ENCODE results near the gene ABHD15.
A peak's percentile ranks its signal among the peaks of the same experiment; 100 is the strongest.
"Not testable (repeated sequence)": the region's sequence is repeated elsewhere in the genome, so short reads cannot be mapped to it uniquely, and the experiment has no call there.

The ABHD15 gene

GRCh38 chr17:29561554-29562517 lies 5.0 kb downstream of the ABHD15 start:
- TF ChIP-seq POU2F2 (IDR thresholded peaks at IDR 0.05; ENCODE audit: low read depth, low read length) (no peak), SPI1 (IDR thresholded peaks at IDR 0.05; ENCODE audit: low read depth, low read length) (peak; percentile 58)
- DNase-seq (ENCODE audit: insufficient read length, low spot score) (no peak), FAIRE-seq (peak; percentile 84)

- TF ChIP-seq POLR2AphosphoS5 (IDR thresholded peaks at IDR 0.05; ENCODE audit: low read depth, low read length) (no peak), SPI1 (IDR thresholded peaks at IDR 0.05; ENCODE audit: low read depth, low read length) (peak; percentile 93), PAX5 (IDR thresholded peaks at IDR 0.05; ENCODE audit: insufficient read depth, low read length, severe bottlenecking) (no peak), TAF1 (IDR thresholded peaks at IDR 0.05; ENCODE audit: low read depth, low read length) (no peak)
- DNase-seq (ENCODE audit: insufficient read length, low spot score) (no peak), FAIRE-seq (peak; percentile 23)
Measured at GRCh38 chr17:29560316-29560715, 6.5 kb downstream of the ABHD15 start.

GRCh38 chr17:29559640-29560039 lies 7.2 kb downstream of the ABHD15 start:
- FAIRE-seq (no peak), DNase-seq (ENCODE audit: insufficient read length, low spot score) (no peak)
- TF ChIP-seq TAF1 (IDR thresholded peaks at IDR 0.05; ENCODE audit: low read depth, low read length) = no peak
- TF ChIP-seq PAX5 (IDR thresholded peaks at IDR 0.05; ENCODE audit: insufficient read depth, low read length, severe bottlenecking) = no peak
- no peak for TF ChIP-seq POU2F2 (IDR thresholded peaks at IDR 0.05; ENCODE audit: low read depth, low read length)
- no peak for TF ChIP-seq SPI1 (IDR thresholded peaks at IDR 0.05; ENCODE audit: low read depth, low read length)
- TF ChIP-seq POLR2AphosphoS5 (IDR thresholded peaks at IDR 0.05; ENCODE audit: low read depth, low read length) = no peak
- TF ChIP-seq POLR2A (IDR thresholded peaks at IDR 0.05; ENCODE audit: low read depth, low read length) = no peak

- not testable (repeated sequence) for FAIRE-seq; DNase-seq (ENCODE audit: insufficient read length, low spot score)
Measured at GRCh38 chr17:29558139-29558538, 8.7 kb downstream of the ABHD15 start.

- FAIRE-seq (no peak), DNase-seq (ENCODE audit: insufficient read length, low spot score) (no peak)
- TF ChIP-seq SPI1 (IDR thresholded peaks at IDR 0.05; ENCODE audit: low read depth, low read length) (peak; percentile 75), POLR2AphosphoS5 (IDR thresholded peaks at IDR 0.05; ENCODE audit: low read depth, low read length) (no peak)
Measured at GRCh38 chr17:29557739-29558116, 9.1 kb downstream of the ABHD15 start.

- TF ChIP-seq POLR2AphosphoS5 (IDR thresholded peaks at IDR 0.05; ENCODE audit: low read depth, low read length) (no peak), POU2F2 (IDR thresholded peaks at IDR 0.05; ENCODE audit: low read depth, low read length) (no peak), PAX5 (IDR thresholded peaks at IDR 0.05; ENCODE audit: insufficient read depth, low read length, severe bottlenecking) (no peak), SPI1 (IDR thresholded peaks at IDR 0.05; ENCODE audit: low read depth, low read length) (no peak), TAF1 (IDR thresholded peaks at IDR 0.05; ENCODE audit: low read depth, low read length) (no peak), POLR2A (IDR thresholded peaks at IDR 0.05; ENCODE audit: low read depth, low read length) (no peak)
- no peak for DNase-seq (ENCODE audit: insufficient read length, low spot score)
- no peak for FAIRE-seq
Measured at GRCh38 chr17:29557085-29557738, 9.6 kb downstream of the ABHD15 start.

- TF ChIP-seq POLR2AphosphoS5 (IDR thresholded peaks at IDR 0.05; ENCODE audit: low read depth, low read length) = no peak
- no peak for TF ChIP-seq SPI1 (IDR thresholded peaks at IDR 0.05; ENCODE audit: low read depth, low read length)
- TF ChIP-seq POLR2A (IDR thresholded peaks at IDR 0.05; ENCODE audit: low read depth, low read length) = no peak
- no peak for TF ChIP-seq TAF1 (IDR thresholded peaks at IDR 0.05; ENCODE audit: low read depth, low read length)
- no peak for TF ChIP-seq POU2F2 (IDR thresholded peaks at IDR 0.05; ENCODE audit: low read depth, low read length)
- TF ChIP-seq PAX5 (IDR thresholded peaks at IDR 0.05; ENCODE audit: insufficient read depth, low read length, severe bottlenecking) = no peak
- DNase-seq (ENCODE audit: insufficient read length, low spot score) = no peak
- FAIRE-seq = no peak
Measured at GRCh38 chr17:29555840-29556239, 11.0 kb downstream of the ABHD15 start.

GRCh38 chr17:29549177-29549923 lies 17.5 kb downstream of the ABHD15 start:
- TF ChIP-seq POLR2A (IDR thresholded peaks at IDR 0.05; ENCODE audit: low read depth, low read length) = no peak
- no peak for TF ChIP-seq PAX5 (IDR thresholded peaks at IDR 0.05; ENCODE audit: insufficient read depth, low read length, severe bottlenecking)
- TF ChIP-seq POLR2AphosphoS5 (IDR thresholded peaks at IDR 0.05; ENCODE audit: low read depth, low read length) = no peak
- TF ChIP-seq POU2F2 (IDR thresholded peaks at IDR 0.05; ENCODE audit: low read depth, low read length) = no peak
- no peak for TF ChIP-seq SPI1 (IDR thresholded peaks at IDR 0.05; ENCODE audit: low read depth, low read length)
- no peak for TF ChIP-seq TAF1 (IDR thresholded peaks at IDR 0.05; ENCODE audit: low read depth, low read length)
- FAIRE-seq (peak; percentile 81), DNase-seq (ENCODE audit: insufficient read length, low spot score) (peak; percentile 37)

- FAIRE-seq = no peak
- DNase-seq (ENCODE audit: insufficient read length, low spot score) = no peak
Measured at GRCh38 chr17:29546830-29547229, 20.0 kb downstream of the ABHD15 start.

More at GRCh38 chr17:29546830-29547229, 20.0 kb downstream of the ABHD15 start:
- TF ChIP-seq PAX5 (IDR thresholded peaks at IDR 0.05; ENCODE audit: insufficient read depth, low read length, severe bottlenecking) (no peak), TAF1 (IDR thresholded peaks at IDR 0.05; ENCODE audit: low read depth, low read length) (no peak), POU2F2 (IDR thresholded peaks at IDR 0.05; ENCODE audit: low read depth, low read length) (no peak), SPI1 (IDR thresholded peaks at IDR 0.05; ENCODE audit: low read depth, low read length) (no peak), POLR2A (IDR thresholded peaks at IDR 0.05; ENCODE audit: low read depth, low read length) (no peak), POLR2AphosphoS5 (IDR thresholded peaks at IDR 0.05; ENCODE audit: low read depth, low read length) (no peak)

All from GM12891 (cell line).